ENCODE measurements around the gene SKIDA1. TPM values are rescaled to one million over a fixed set of nuclear protein-coding genes. Genes with fewer than 3 reads are reported as not detected.

Gene SKIDA1
- total RNA-seq, 1 experiment from 2014 or later: 9.4 TPM

DNA sequence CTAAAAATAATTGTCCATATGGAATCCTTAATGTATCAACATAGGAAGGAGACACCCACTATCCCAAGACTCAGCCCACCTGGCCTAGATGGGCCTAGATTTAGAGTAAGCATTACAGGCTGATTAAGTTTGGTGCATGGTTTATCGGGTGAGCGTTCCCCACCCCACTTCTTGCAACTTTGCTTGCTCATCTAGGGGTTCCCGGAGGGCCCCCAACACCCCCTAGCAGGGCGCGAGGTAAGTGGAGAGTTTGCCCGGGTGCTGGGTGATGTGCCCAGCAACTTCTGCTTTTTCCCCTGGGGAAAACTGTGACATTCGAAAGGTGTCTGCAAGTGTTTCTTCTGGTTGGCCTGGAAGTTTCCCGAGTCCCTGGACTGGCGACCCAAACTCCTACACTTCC, 31.7 kb downstream of the SKIDA1 start (continued):
- TF ChIP-seq, protein P1, sequence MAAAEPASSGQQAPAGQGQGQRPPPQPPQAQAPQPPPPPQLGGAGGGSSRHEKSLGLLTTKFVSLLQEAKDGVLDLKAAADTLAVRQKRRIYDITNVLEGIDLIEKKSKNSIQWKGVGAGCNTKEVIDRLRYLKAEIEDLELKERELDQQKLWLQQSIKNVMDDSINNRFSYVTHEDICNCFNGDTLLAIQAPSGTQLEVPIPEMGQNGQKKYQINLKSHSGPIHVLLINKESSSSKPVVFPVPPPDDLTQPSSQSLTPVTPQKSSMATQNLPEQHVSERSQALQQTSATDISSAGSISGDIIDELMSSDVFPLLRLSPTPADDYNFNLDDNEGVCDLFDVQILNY (CRISPR knock-in tag; IDR thresholded peaks at IDR 0.05): no peak
- TF ChIP-seq KAT7 (CRISPR knock-in tag; IDR thresholded peaks at IDR 0.05; ENCODE audit: borderline replicate concordance): no peak
- no peak for TF ChIP-seq TEAD4 (CRISPR knock-in tag; IDR thresholded peaks at IDR 0.05)
- TF ChIP-seq, protein P2, sequence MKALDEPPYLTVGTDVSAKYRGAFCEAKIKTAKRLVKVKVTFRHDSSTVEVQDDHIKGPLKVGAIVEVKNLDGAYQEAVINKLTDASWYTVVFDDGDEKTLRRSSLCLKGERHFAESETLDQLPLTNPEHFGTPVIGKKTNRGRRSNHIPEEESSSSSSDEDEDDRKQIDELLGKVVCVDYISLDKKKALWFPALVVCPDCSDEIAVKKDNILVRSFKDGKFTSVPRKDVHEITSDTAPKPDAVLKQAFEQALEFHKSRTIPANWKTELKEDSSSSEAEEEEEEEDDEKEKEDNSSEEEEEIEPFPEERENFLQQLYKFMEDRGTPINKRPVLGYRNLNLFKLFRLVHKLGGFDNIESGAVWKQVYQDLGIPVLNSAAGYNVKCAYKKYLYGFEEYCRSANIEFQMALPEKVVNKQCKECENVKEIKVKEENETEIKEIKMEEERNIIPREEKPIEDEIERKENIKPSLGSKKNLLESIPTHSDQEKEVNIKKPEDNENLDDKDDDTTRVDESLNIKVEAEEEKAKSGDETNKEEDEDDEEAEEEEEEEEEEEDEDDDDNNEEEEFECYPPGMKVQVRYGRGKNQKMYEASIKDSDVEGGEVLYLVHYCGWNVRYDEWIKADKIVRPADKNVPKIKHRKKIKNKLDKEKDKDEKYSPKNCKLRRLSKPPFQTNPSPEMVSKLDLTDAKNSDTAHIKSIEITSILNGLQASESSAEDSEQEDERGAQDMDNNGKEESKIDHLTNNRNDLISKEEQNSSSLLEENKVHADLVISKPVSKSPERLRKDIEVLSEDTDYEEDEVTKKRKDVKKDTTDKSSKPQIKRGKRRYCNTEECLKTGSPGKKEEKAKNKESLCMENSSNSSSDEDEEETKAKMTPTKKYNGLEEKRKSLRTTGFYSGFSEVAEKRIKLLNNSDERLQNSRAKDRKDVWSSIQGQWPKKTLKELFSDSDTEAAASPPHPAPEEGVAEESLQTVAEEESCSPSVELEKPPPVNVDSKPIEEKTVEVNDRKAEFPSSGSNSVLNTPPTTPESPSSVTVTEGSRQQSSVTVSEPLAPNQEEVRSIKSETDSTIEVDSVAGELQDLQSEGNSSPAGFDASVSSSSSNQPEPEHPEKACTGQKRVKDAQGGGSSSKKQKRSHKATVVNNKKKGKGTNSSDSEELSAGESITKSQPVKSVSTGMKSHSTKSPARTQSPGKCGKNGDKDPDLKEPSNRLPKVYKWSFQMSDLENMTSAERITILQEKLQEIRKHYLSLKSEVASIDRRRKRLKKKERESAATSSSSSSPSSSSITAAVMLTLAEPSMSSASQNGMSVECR (CRISPR knock-in tag; IDR thresholded peaks at IDR 0.05; ENCODE audit: borderline replicate concordance): no peak

DNA sequence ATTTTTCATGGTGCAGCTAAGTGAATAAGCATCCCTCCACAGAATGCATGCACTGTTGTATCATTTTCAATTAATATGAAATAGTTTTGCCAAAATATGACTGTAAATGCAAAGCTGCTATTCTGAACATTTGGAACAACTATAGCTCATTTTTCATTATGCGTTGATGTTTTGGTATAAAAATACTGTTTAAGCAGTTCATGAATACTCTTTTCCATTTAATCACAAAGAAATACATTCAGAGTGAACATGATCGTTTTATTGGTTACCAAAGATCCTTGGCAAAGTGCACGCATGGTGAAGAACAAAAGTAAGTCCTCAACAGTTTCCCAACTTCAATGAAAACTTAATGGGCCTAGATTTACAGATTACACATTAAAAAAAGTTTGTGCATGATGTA, 33.1 kb downstream of the SKIDA1 start:
- H3K4me3 Mint-ChIP-seq: no peak overlapping the region
- no peaks in the 10 kb centered on the region for H3K9me3 Mint-ChIP-seq
- POLR2A ChIA-PET: interaction anchor here (0.6 kb wide), 1 partner anchor 20 kb away, joined by 4 read pairs; no protein-coding TSS in a partner anchor
- ATAC-seq: no peak
- no peak overlapping the region for H3K27ac Mint-ChIP-seq
- 0 out of 2 replicates have a peak, but pooled peaks cover 2% of the 10 kb centered on the region for H3K36me3 Mint-ChIP-seq
- TF ChIP-seq EMX1 (CRISPR knock-in tag; IDR thresholded peaks at IDR 0.05) (no peak), TEAD1 (CRISPR knock-in tag; IDR thresholded peaks at IDR 0.05) (no peak), NFATC4 (CRISPR knock-in tag; IDR thresholded peaks at IDR 0.05) (no peak)
- H3K4me1 Mint-ChIP-seq: peaks cover 44% of the 10 kb centered on the region
- DNase-seq (ENCODE audit: low spot score): no peak
- peaks cover 9% of the 10 kb centered on the region for H3K27me3 Mint-ChIP-seq (ENCODE audit: low read depth)
- CTCF ChIA-PET: no interaction called here

DNA sequence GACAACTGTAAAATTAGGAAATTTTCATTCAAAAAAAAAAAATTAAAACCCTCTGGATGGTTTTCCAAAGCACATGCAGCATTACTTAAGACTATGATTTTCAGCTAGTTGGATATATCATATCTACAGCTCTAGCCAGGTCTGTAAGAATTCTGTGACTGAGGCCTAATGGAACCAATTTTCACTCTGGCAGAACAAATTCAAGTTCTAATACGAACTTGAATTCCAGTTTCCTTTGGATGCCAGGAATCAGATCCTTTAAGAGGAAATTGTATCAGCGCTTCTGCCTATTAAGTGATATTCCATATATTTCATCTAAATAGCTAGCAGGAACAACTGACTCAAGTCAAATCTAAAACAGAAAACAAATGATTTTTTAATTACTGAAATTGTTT, 34.8 kb downstream of the SKIDA1 start:
- ATAC-seq: no peak
- Mint-ChIP-seq H3K4me3 (no peak overlapping the region), H3K4me1 (peaks cover 44% of the 10 kb centered on the region), H3K27ac (no peak overlapping the region), H3K36me3 (0 out of 2 replicates have a peak, but pooled peaks cover 2% of the 10 kb centered on the region), H3K9me3 (no peaks in the 10 kb centered on the region), H3K27me3 (ENCODE audit: low read depth) (peaks cover 7% of the 10 kb centered on the region)
- no peak for DNase-seq (ENCODE audit: low spot score)
- ChIA-PET CTCF (no interaction called here), POLR2A (interaction anchor here (0.6 kb wide), 2 partner anchors 28 to 161 kb away, joined by 3 to 6 read pairs; no protein-coding TSS in a partner anchor)
- TF ChIP-seq ZNF232 (CRISPR knock-in tag; IDR thresholded peaks at IDR 0.05) (no peak), CREB1 (CRISPR knock-in tag; IDR thresholded peaks at IDR 0.05) (no peak), IRF2 (CRISPR knock-in tag; IDR thresholded peaks at IDR 0.05; ENCODE audit: borderline replicate concordance, low read depth) (no peak), ELF4 (CRISPR knock-in tag; IDR thresholded peaks at IDR 0.05; ENCODE audit: low read depth) (no peak), TCF7 (CRISPR knock-in tag; IDR thresholded peaks at IDR 0.05; ENCODE audit: low read depth) (no peak), NFATC4 (CRISPR knock-in tag; IDR thresholded peaks at IDR 0.05) (no peak), MYBL2 (CRISPR knock-in tag; IDR thresholded peaks at IDR 0.05) (no peak), NR1H2 (CRISPR knock-in tag; IDR thresholded peaks at IDR 0.05) (no peak), ZNF423 (CRISPR knock-in tag; IDR thresholded peaks at IDR 0.05) (no peak), RORB (CRISPR knock-in tag; IDR thresholded peaks at IDR 0.05) (no peak)
- TF ChIP-seq, protein P1 (CRISPR knock-in tag; IDR thresholded peaks at IDR 0.05): no peak
- TF ChIP-seq, protein P3, sequence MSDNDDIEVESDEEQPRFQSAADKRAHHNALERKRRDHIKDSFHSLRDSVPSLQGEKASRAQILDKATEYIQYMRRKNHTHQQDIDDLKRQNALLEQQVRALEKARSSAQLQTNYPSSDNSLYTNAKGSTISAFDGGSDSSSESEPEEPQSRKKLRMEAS (CRISPR knock-in tag; IDR thresholded peaks at IDR 0.05): no peak
- TF ChIP-seq, protein P4, sequence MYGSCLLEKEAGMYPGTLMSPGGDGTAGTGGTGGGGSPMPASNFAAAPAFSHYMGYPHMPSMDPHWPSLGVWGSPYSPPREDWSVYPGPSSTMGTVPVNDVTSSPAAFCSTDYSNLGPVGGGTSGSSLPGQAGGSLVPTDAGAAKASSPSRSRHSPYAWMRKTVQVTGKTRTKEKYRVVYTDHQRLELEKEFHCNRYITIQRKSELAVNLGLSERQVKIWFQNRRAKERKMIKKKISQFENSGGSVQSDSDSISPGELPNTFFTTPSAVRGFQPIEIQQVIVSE (CRISPR knock-in tag; IDR thresholded peaks at IDR 0.05; ENCODE audit: borderline replicate concordance): no peak
- TF ChIP-seq, protein P5, sequence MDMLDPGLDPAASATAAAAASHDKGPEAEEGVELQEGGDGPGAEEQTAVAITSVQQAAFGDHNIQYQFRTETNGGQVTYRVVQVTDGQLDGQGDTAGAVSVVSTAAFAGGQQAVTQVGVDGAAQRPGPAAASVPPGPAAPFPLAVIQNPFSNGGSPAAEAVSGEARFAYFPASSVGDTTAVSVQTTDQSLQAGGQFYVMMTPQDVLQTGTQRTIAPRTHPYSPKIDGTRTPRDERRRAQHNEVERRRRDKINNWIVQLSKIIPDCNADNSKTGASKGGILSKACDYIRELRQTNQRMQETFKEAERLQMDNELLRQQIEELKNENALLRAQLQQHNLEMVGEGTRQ (CRISPR knock-in tag; IDR thresholded peaks at IDR 0.05): no peak
